GM23338 (cell line): ENCODE data around the gene C1GALT1C1L.

Experiments used
- CREB1 ChIP-seq: fragments of 250-450 bp; sonication (Bioruptor Pico); IDR thresholded peaks from 2 replicates; pipeline ENCODE4 v1.5.0; 2020; ENCODE audit warnings: low read depth, mild to moderate bottlenecking, moderate library complexity
- TF ChIP-seq, protein P1 (sequence below), 2 experiments: fragments of 200-600 bp in 1 of 2; sonication (generic) in 1 of 2; conservative IDR thresholded peaks; 2 replicates each; pipeline versions ENCODE4 v1.5.1 to v1.6.1; 2016 to 2017; ENCODE audit warnings: antibody characterized with exemption in 2 of 2, low read depth in 2 of 2, mild to moderate bottlenecking in 2 of 2, moderate library complexity in 1 of 2

DNA sequence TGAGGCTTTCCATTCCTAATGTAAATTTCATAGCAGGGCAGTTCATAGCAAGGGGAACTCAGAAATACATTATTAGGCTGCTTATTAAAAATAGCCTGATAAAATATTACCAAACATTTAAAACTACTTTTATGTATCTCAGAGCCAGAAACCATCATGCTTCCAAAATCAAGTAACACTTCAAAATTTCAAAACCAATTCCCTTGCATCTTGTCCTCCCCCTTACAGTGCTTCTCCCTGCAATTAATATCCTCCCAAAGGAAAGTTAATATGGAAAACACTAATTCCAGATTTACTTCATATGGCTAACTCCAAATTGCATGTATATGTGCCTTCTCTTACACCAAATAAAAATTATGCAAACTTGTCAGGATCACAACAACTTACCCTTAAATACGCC lies 32.5 kb downstream of the C1GALT1C1L start:
- TF ChIP-seq, protein P1, sequence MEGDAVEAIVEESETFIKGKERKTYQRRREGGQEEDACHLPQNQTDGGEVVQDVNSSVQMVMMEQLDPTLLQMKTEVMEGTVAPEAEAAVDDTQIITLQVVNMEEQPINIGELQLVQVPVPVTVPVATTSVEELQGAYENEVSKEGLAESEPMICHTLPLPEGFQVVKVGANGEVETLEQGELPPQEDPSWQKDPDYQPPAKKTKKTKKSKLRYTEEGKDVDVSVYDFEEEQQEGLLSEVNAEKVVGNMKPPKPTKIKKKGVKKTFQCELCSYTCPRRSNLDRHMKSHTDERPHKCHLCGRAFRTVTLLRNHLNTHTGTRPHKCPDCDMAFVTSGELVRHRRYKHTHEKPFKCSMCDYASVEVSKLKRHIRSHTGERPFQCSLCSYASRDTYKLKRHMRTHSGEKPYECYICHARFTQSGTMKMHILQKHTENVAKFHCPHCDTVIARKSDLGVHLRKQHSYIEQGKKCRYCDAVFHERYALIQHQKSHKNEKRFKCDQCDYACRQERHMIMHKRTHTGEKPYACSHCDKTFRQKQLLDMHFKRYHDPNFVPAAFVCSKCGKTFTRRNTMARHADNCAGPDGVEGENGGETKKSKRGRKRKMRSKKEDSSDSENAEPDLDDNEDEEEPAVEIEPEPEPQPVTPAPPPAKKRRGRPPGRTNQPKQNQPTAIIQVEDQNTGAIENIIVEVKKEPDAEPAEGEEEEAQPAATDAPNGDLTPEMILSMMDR (conservative IDR thresholded peaks at IDR 0.05; ENCODE audit: low read depth in 2 of 2), result no peak
- no peak for TF ChIP-seq CREB1 (CRISPR knock-in tag)
